Panc1 (cell line): ENCODE measurements around the gene ZNF414.

ENCODE experiments used
- CTCF ChIP-seq: fragments of 450-650 bp; IDR thresholded peaks from 2 replicates; pipeline ENCODE4 v1.5.1; 2017; ENCODE audit warnings: mild to moderate bottlenecking
- POLR2AphosphoS5 ChIP-seq: IDR thresholded peaks from 2 replicates; pipeline ENCODE4 v1.6.1; 2012; ENCODE audit warnings: mild to moderate bottlenecking, low read depth, low read length, moderate library complexity
- REST ChIP-seq, 2 experiments: IDR thresholded peaks; 2 replicates each; pipeline ENCODE4 v1.6.1; 2011 to 2012; ENCODE audit warnings: low read depth in 2 of 2, control low read depth in 1 of 2, low read length in 1 of 2, mild to moderate bottlenecking in 1 of 2, moderate library complexity in 1 of 2; ENCODE audit not compliant: insufficient read depth in 1 of 2

- TF ChIP-seq POLR2AphosphoS5: no peak
- no peak for TF ChIP-seq CTCF
- TF ChIP-seq REST (IDR thresholded peaks at IDR 0.05; ENCODE audit: insufficient read depth in 1 of 2, low read depth in 2 of 2, low read length in 1 of 2): no peak
These were observed 36.1 kb upstream of the ZNF414 start for GRCh38 chr19:8550070-8550469.
